HG03432 (cell line): ENCODE measurements around the gene HS1BP3.

ENCODE experiments used
- ATAC-seq: cut with Tn5 transposase; IDR thresholded peaks from one replicate; pipeline ENCODE4 v1.9.1; 2021; ENCODE audit warnings: mild to moderate bottlenecking, moderate library complexity; ENCODE audit not compliant: unreplicated experiment

HS1BP3 gene

GRCh38 chr2:20648206-20648605 lies 2.7 kb downstream of the HS1BP3 start:
- no peak for ATAC-seq

DNA sequence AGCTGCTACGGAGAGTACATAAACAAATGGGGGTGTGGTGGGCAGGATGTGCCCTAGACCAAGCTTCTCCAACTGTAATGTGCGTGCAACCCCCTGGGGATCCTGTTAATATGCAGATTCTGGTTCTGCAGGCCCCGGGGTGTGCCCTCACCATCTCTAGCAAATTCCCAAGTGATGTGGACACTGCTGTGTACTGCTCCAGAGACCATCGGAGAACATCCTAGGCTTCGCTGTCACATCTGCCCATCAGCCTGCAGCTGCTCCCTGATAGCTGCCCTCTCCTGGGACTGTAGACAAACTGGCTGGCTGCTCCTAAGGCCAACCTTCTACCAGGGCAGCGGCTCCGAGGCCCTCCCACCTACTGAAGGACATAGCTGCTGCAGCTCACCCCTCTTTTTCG lies 3.2 kb downstream of the HS1BP3 start:
- ATAC-seq = no peak

DNA sequence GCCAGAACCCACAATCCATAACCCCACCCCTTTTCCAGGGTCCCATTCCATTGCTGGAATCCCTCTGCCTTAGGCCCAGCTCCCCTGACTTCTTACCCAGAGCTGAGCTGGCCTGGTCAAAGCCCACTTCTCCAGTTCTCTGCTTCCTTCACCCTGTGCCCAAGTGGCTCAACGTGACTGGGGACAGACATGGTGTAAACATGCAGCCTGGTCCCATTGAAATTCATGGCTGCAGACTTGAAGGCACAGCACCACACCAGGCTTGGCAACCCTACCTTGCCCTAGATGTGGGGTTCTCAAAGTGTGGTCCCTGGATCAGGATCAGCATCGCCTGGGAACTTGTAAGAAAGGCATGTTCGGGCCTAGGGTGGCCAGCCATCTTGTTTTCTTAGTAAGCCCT lies 3.7 kb downstream of the HS1BP3 start:
- ATAC-seq = no peak

- no peak for ATAC-seq
Observed at GRCh38 chr2:20646446-20646845, 4.5 kb downstream of the HS1BP3 start.

DNA sequence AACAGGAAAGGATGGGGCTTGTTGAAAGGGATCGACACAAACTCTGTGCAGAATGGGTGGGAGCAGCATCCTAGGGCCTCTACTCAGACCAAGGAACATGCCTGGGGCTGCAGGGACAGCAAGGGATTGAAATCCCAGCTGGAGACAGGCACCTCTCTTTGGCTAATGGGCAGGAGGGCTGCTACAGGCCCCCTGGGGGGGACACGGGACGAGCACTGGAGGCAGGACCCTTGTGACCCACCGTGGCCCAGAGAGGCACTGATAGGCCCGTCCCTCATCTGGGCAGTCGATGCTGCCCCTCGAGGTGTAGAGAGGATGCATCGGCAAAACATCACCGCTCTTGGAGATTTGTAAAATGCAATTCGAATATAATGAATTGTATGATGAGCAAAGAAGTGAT lies 5.1 kb downstream of the HS1BP3 start:
- no peak for ATAC-seq

GRCh38 chr2:20645301-20645701 lies 5.6 kb downstream of the HS1BP3 start:
- ATAC-seq = no peak

- no peak for ATAC-seq
Observed at GRCh38 chr2:20643826-20644225, 7.1 kb downstream of the HS1BP3 start.

GRCh38 chr2:20643060-20643459 lies 7.8 kb downstream of the HS1BP3 start:
- ATAC-seq = no peak

DNA sequence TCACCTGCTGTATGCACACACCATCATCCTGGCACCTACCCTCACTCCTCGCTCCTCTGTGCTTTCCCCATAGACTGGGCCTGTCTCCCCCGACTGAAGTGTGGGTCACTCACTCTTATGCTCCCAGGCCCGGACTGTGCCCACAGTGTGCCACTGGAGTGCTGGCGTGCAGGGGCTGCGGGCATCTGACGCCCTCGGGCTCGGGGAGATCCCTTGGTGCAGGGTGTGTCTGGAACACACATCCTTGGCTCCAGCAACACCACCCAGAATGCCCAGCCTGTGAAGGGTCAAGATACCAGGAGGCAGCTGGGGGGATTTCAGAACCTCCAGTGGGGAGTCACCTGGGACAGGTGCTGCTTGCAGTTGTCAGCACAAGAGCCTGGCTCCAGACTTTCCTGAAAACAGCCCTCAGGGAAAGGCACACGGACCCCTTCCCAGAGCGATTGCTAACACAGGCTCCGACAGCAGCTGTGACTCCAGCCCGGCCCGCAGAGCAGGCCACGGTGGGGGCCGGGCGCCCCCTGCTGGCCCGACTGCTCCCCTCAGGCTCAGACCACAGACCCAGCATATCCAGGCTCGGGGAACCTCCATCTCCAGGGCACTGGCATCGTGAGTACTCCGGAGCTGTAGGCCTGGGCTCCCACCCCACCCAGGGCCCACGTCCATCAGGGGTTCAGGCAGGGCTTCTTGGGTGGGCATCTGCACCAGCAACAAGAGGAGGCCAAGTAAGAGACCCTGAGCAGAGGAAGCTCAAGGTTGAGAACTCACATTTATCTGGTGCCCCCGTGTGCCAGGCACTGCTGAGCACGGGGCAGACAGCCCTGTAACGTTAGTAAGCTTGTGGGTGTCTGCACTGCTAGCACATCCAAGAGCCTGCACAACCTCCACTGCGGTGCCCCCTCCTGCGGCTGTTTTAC lies 8.6 kb downstream of the HS1BP3 start:
- ATAC-seq = peak; percentile 99

GRCh38 chr2:20641123-20641985 lies 9.5 kb downstream of the HS1BP3 start:
- ATAC-seq = no peak

DNA sequence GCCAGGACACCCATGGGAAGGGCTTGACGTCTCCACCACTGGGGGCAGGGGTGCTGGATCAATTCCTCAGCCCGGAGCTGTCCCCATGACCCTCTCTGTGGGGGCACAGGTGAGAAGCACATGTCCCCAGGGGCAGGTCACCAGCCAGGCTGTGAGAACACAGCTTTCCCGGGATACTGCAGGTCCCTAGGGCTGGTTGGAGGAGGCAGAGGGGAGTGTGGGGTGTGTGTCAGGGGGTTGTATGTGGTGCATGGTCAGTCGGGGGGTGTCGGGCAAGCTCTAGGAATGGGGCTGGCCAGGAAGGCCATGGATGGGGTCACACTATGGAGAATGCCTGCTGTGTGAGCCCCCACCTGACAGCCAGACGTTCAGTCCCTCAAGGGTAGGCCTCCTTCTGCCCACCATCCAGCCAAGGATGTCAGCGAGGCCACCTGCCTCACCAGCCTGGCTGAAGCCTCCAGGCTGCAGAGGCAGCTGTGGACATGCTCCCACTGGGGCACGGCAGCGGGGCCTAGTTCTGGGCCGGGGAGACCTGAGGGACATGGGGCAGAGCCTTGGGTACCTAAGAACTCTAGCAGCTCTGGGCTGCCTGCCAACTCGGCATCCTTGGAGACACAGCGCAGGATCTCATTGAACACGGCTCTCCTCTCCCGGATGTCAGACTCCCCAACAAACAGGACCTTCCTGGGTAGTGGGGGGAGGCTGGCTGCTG lies 10.3 kb downstream of the HS1BP3 start:
- no peak for ATAC-seq

GRCh38 chr2:20638646-20639430 lies 12.1 kb downstream of the HS1BP3 start:
- no peak for ATAC-seq

- no peak for ATAC-seq
Observed at GRCh38 chr2:20638014-20638413, 12.9 kb downstream of the HS1BP3 start.

- ATAC-seq = no peak
Observed at GRCh38 chr2:20637147-20637546, 13.8 kb downstream of the HS1BP3 start.

GRCh38 chr2:20635675-20636584 lies 15.0 kb downstream of the HS1BP3 start:
- peak; percentile 79 for ATAC-seq

- no peak for ATAC-seq
Observed at GRCh38 chr2:20635113-20635510, 15.8 kb downstream of the HS1BP3 start.

GRCh38 chr2:20634507-20635112 lies 16.3 kb downstream of the HS1BP3 start:
- no peak for ATAC-seq

DNA sequence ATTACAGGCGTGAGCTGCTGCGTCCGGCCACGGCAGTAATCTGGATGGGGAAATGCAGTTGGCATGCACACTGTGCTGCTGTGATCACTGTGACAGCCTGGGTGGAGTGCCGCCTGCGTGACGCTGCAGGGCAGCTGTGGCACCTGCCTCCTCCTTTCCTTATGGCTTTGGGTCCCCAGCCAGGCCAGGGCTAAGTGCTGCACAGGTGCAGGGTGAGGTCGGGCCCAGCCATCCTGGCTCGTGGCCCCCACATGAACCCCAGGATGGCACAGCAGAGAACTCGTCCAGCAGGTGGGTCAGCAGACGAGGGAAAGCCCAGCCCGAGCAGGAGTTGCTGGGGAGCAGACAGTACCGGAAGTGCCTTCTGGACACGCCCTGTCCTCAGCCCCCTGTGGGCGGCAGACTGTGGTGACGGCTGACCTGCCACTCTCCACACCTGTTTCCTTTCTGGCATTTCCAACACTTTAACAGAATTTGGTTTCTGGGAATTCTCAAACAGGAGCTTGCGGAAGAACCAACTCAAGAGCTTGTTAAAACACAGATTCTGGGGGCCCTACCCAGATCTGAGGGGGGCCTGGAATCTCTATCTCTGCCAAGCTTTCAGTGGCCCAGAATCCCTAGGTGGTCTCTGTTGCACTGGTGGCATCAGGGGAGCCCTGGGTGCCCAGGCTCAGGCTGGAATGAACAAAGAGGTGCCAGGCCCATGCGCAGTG lies 16.9 kb downstream of the HS1BP3 start:
- no peak for ATAC-seq
